Fibroblast of lung (primary cell): ENCODE data around the gene ZFPM1. TPM values are rescaled to one million over a fixed set of nuclear protein-coding genes. Genes with fewer than 3 reads are reported as not detected.
A peak's percentile ranks its signal among the peaks of the same experiment; 100 is the strongest.

Experiments
- DNase-seq, 2 donors: peaks; one replicate each; pipeline versions ENCODE4 v3.0.0 to v3.0.0-alpha.2; 2010; ENCODE audit warnings: low read depth in 2 of 2
- H2AFZ ChIP-seq: 2 replicates; pipeline ENCODE4 v1.5.1; 2012; ENCODE audit warnings: low read length, control low read depth, inconsistent platforms
- H3K27ac ChIP-seq: 2 replicates; pipeline ENCODE4 v1.5.1; 2011; ENCODE audit warnings: low read length, control low read depth; ENCODE audit not compliant: insufficient read depth
- H3K27me3 ChIP-seq: 2 replicates; pipeline ENCODE4 v1.5.1; 2011; ENCODE audit warnings: mild to moderate bottlenecking, low read length; ENCODE audit not compliant: control insufficient read depth, insufficient read depth
- H3K36me3 ChIP-seq: 2 replicates; pipeline ENCODE4 v1.5.1; 2011; ENCODE audit warnings: low read length; ENCODE audit not compliant: control insufficient read depth, insufficient read depth
- H3K4me1 ChIP-seq: 2 replicates; pipeline ENCODE4 v1.5.1; 2011; ENCODE audit warnings: low read length; ENCODE audit not compliant: control insufficient read depth, insufficient read depth; ENCODE audit errors: extremely low read depth
- H3K4me2 ChIP-seq: 2 replicates; pipeline ENCODE4 v1.5.1; 2011; ENCODE audit warnings: low read length, control low read depth; ENCODE audit not compliant: insufficient read depth; ENCODE audit errors: extremely low read depth
- H3K4me3 ChIP-seq, 4 experiments: fragments of 200-600 bp in 1 of 4; sonication (generic) in 1 of 4; replicated peaks in 1 of 4; 2 replicates each; pipeline ENCODE4 v1.5.1; 2011 to 2016; ENCODE audit warnings: low read length in 4 of 4, low read depth in 3 of 4, mild to moderate bottlenecking in 3 of 4, control low read depth in 2 of 4, inconsistent platforms in 1 of 4, mixed read lengths in 1 of 4; ENCODE audit not compliant: insufficient read depth in 1 of 4; ENCODE audit errors: control extremely low read depth in 1 of 4
- H3K79me2 ChIP-seq: 2 replicates; pipeline ENCODE4 v1.5.1; 2012; ENCODE audit warnings: mild to moderate bottlenecking, low read length, inconsistent platforms; ENCODE audit not compliant: control insufficient read depth, insufficient read depth
- H3K9ac ChIP-seq: 2 replicates; pipeline ENCODE4 v1.5.1; 2011; ENCODE audit warnings: mild to moderate bottlenecking, low read length, control low read depth; ENCODE audit not compliant: insufficient read depth
- H3K9me3 ChIP-seq: 2 replicates; pipeline ENCODE4 v1.5.1; 2012; ENCODE audit warnings: low read depth, low read length; ENCODE audit not compliant: control insufficient read depth, insufficient read depth
- H4K20me1 ChIP-seq: 2 replicates; pipeline ENCODE4 v1.5.1; 2011; ENCODE audit warnings: low read length; ENCODE audit not compliant: control insufficient read depth, insufficient read depth; ENCODE audit errors: extremely low read depth
- EZH2 ChIP-seq: IDR thresholded peaks from 2 replicates; pipeline ENCODE4 v1.5.1; 2012; ENCODE audit warnings: low read length, control low read depth, mild to moderate bottlenecking; ENCODE audit errors: missing control alignments
- polyA plus RNA-seq, 2 donors: library from polyadenylated mRNA; depleted of rRNA in 1 of 2; stranded (reverse) in 1 of 2; unstranded in 1 of 2; fragments of >200 nt; gene quantifications; 2 replicates each; pipeline ENCODE4 v1.2.1, GENCODE V29; 2011 to 2012; ENCODE audit warnings: missing spikeins in 1 of 2
- total RNA-seq: library from RNA; depleted of rRNA; stranded (reverse); fragments of >200 nt; gene quantifications from 2 replicates; pipeline ENCODE4 v1.2.1, GENCODE V29; 2014
- TF ChIP-seq, protein P1 (sequence below), 2 donors: IDR thresholded peaks in 1 of 2; conservative IDR thresholded peaks in 1 of 2; 1 replicate in 1 of 2; 2 replicates in 1 of 2; pipeline ENCODE4 v1.5.1; 2011 to 2012; ENCODE audit warnings: low read length in 2 of 2, control low read depth in 1 of 2, inconsistent platforms in 1 of 2, low read depth in 1 of 2, mild to moderate bottlenecking in 1 of 2

ZFPM1 gene
- total and polyA plus RNA-seq, 2 donors (not counting 1 experiment from before 2014, with no cell fraction given) = 0.27 to 1.7 TPM

DNA sequence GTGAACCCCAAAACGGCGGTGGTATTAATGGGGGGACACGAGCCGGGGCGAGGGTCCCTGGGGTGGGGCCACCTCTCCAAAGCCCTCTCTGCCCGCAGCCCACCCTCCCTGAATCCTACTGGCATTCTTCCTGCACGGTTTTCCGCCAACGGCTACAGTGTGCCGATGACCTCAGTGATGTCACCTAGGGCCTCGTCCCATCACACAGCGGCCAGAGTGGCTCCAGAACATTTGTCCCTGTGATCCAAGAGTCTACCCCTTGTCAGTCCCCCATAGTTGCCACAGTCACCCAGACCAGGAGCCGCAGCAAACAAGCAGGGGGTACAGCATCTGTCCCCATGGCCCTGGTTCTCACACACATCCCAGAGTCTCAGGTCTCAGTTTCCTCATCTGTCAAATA is 13.9 kb downstream of the ZFPM1 start:
- Histone ChIP-seq H3K4me2 (no peak overlapping the region), H3K27me3 (no peaks in the 10 kb centered on the region), H4K20me1 (no peaks in the 10 kb centered on the region), H3K4me3 (no peak overlapping the region), H3K36me3 (no peaks in the 10 kb centered on the region), H3K27ac (no peak overlapping the region), H3K9me3 (no peaks in the 10 kb centered on the region), H2AFZ (no peak overlapping the region), H3K79me2 (no peaks in the 10 kb centered on the region), H3K4me1 (no peaks in the 10 kb centered on the region), H3K9ac (no peak overlapping the region)
- no peak for DNase-seq
- TF ChIP-seq, protein P1, sequence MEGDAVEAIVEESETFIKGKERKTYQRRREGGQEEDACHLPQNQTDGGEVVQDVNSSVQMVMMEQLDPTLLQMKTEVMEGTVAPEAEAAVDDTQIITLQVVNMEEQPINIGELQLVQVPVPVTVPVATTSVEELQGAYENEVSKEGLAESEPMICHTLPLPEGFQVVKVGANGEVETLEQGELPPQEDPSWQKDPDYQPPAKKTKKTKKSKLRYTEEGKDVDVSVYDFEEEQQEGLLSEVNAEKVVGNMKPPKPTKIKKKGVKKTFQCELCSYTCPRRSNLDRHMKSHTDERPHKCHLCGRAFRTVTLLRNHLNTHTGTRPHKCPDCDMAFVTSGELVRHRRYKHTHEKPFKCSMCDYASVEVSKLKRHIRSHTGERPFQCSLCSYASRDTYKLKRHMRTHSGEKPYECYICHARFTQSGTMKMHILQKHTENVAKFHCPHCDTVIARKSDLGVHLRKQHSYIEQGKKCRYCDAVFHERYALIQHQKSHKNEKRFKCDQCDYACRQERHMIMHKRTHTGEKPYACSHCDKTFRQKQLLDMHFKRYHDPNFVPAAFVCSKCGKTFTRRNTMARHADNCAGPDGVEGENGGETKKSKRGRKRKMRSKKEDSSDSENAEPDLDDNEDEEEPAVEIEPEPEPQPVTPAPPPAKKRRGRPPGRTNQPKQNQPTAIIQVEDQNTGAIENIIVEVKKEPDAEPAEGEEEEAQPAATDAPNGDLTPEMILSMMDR (conservative IDR thresholded peaks at IDR 0.05 in 1 of 2, IDR thresholded peaks at IDR 0.05 in 1 of 2; ENCODE audit: low read depth in 1 of 2, low read length in 2 of 2) = no peak
- no peak for TF ChIP-seq EZH2

DNA sequence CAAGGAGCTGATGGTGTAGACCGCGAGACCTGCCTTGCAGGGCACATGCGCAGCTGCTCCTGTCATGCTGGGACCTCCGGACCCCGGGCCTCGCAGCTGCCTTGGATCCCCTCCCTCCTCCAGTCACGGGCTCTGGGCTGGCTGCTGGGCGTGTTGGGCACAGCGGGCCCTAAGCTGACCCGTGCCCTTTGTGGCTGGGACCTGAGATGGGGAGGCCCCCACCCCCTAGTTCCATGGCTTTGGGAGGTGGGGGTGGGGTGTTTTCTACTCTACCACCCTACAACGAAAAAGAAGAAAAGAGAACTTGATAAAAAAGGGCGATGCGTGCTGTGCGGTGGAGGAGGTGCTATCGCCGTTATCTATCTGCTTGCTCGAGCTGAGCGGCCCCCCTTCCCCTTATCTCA is 14.5 kb downstream of the ZFPM1 start:
- no peak overlapping the region for H3K9ac ChIP-seq
- H3K27me3 ChIP-seq = no peaks in the 10 kb centered on the region
- no peak overlapping the region for H3K4me3 ChIP-seq
- no peaks in the 10 kb centered on the region for H4K20me1 ChIP-seq
- TF ChIP-seq, protein P1 (conservative IDR thresholded peaks at IDR 0.05 in 1 of 2, IDR thresholded peaks at IDR 0.05 in 1 of 2; ENCODE audit: low read depth in 1 of 2, low read length in 2 of 2) = no peak
- TF ChIP-seq EZH2 = no peak
- H3K79me2 ChIP-seq = no peaks in the 10 kb centered on the region
- no peaks in the 10 kb centered on the region for H3K36me3 ChIP-seq
- no peak overlapping the region for H3K4me2 ChIP-seq
- no peaks in the 10 kb centered on the region for H3K9me3 ChIP-seq
- H3K27ac ChIP-seq = no peak overlapping the region
- H2AFZ ChIP-seq = no peak overlapping the region
- H3K4me1 ChIP-seq = no peaks in the 10 kb centered on the region
- DNase-seq = no peak

GRCh38 chr16:88468275-88469129 is 15.4 kb downstream of the ZFPM1 start:
- peak in 1 of 2 donors; percentile 22 for DNase-seq
- no peaks in the 10 kb centered on the region for H3K79me2 ChIP-seq
- H3K4me2 ChIP-seq = no peak overlapping the region
- no peak overlapping the region for H3K27ac ChIP-seq
- no peak overlapping the region for H2AFZ ChIP-seq
- H4K20me1 ChIP-seq = no peaks in the 10 kb centered on the region
- H3K36me3 ChIP-seq = no peaks in the 10 kb centered on the region
- H3K9ac ChIP-seq = no peak overlapping the region
- H3K4me1 ChIP-seq = no peaks in the 10 kb centered on the region
- no peak for TF ChIP-seq EZH2
- TF ChIP-seq, protein P1 (conservative IDR thresholded peaks at IDR 0.05 in 1 of 2, IDR thresholded peaks at IDR 0.05 in 1 of 2; ENCODE audit: low read depth in 1 of 2, low read length in 2 of 2) = no peak
- no peaks in the 10 kb centered on the region for H3K9me3 ChIP-seq
- H3K4me3 ChIP-seq = no peak overlapping the region
- no peaks in the 10 kb centered on the region for H3K27me3 ChIP-seq
